Hepatic stellate cell (primary cell): ENCODE data around the gene MYEOV.

ENCODE experiments used
- DNase-seq: peaks from one replicate; pipeline ENCODE4 v3.0.0; 2011; ENCODE audit warnings: low spot score

MYEOV gene

DNA sequence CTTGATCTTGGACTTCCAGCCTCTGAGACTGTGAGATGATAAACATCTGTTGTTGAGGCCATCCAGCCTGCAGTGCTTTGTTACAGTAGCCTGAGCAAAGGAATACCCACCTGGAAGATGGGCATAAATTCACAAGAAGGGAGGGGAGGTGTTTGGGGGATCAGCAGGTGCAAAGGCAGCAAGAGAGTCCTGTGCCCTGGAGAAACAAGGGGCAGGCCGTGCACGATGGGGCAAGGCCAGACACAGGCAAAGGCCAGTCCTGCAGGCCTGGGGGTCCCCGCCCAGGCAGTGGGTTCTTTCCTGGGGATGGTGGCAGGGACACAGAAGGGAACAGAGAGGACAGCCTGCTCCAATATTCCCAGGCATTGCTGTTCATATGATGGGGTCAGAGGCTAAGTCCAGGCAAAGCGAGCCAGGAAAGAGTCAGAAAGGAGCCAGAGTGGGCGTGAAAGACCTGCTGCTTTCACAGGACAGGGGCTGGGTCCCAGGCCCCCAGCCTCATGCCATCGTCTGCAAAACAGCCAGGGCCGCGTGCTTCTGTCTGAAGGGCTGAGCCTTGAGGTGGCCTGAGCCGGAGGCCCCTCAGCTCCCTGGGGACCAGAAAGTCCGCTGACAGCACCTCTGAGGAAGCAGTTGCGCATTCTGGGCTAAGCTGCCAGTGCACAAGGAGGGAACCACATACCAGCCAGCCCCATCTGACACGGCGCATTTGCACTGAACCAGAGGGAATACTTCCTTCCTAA is 48.8 kb downstream of the MYEOV start:
- DNase-seq: no peak

DNA sequence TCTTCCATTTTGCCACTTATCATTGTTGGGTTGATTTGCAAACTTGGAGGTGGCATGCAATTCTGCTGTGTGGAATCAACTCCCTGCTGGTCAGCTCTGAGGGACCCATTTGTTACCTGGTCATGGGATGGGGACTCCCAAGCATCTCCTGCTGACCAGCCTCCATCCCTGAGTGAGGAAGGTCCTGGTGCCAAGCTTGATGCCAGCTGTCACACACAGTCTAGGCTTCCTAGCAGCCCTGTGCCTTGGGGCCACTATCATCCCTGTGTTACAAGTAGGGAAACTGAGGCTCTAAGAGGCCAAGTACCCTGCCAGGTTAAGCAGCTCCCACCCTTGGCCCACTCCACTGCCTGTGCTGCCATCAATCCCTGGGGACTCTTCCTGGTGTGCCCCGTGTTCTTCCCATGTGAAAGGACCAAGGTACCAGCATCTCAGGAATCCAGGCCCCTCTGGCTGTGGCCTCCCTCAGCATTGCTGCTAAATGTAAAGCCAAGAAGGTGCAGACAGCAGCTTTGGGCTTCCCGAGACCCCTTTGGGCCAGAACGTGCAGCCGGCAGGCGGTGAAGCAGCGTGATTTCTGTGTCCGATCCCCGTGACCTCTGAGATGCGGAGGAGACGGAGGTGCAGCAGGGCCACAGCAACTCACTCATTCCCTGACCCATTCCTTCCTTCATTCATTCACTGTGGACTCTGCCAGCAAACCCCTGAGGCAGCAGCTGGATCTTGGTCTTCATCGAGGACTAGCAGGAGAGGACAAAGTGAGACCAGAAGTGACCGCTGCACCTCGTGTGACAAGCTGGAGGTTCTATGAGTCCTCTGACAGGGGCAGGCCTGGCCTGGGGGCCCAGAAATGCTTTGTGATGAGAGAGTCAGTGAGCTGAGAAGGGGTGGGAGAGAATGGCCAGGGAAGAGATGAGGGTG is 49.7 kb downstream of the MYEOV start:
- no peak for DNase-seq

DNA sequence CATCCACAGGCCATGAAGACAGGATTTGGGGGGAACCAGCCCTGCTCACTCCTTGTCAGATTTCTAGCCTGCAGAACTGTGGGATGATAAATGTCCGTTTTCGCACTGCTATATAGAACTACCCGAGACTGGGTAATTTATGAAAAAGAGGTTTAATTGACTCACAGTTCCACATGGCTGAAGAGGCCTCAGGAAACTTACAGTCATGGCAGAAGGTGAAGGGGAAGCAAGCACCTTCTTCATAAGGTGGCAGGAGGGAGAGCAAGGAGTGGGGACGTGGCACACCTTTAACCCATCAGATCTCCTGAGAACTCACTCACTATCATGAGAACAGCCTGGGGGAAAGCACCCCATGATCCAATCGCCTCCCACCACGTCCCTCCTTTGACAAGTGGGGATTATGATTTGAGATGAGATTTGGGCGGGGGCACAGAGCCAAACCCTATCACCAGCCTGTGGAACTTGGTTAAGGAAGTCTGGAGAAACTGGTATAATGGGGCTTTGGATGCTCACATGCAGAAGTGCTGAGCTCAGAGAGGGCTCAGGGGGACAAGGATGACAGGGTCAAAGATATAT is 50.7 kb downstream of the MYEOV start:
- DNase-seq: no peak
